HTERT RPE-1 (cell line): Measurements from ENCODE around the gene CFAP47.
"Not testable (repeated sequence)": the region's sequence is repeated elsewhere in the genome, so short reads cannot be mapped to it uniquely, and the experiment has no call there.

Source experiments
- in situ Hi-C: fragments of 300-500 bp; cut with MboI; formaldehyde crosslinking; loops from 4 replicates; pipeline ENCODE4 v1.14.3; 2020; ENCODE audit warnings: low sequenced_read_pairs

CFAP47 gene

DNA sequence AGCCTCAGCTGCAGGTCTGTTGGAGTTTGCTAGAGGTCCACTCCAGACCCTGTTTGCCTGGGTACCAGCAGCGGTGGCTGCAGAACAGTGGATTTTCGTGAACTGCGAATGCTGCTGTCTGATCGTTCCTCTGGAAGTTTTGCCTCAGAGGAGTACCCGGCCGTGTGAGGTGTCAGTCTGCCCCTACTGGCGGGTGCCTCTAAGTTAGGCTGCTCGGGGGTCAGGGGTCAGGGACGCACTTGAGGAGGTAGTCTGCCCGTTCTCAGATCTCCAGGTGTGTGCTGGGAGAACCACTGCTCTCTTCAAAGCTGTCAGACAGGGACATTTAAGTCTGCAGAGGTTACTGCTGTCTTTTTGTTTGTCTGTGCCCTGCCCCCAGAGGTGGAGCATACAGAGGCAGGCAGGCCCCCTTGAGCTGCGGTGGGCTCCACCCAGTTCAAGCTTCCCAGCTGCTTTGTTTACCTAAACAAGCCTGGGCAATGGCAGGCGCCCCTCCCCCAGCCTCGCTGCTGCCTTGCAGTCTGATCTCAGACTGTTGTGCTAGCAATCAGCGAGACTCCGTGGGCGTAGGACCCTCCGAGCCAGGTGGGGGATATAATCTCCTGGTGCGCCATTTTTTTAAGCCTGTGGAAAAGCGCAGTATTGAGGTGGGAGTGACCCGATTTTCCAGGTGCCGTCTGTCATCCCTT lies 315.4 kb downstream of the CFAP47 start:
- in situ Hi-C loops = not testable (repeated sequence)

- in situ Hi-C loops = no loop called here
These were observed 321.9 kb downstream of the CFAP47 start for GRCh38 chrX:36241397-36241796.

- in situ Hi-C loops = no loop called here
These were observed 346.6 kb downstream of the CFAP47 start for GRCh38 chrX:36266155-36266554.

GRCh38 chrX:36310136-36310535 lies 390.6 kb downstream of the CFAP47 start:
- in situ Hi-C loops = no loop called here

- in situ Hi-C loops = no loop called here
These were observed 394.8 kb downstream of the CFAP47 start for GRCh38 chrX:36314303-36314702.

GRCh38 chrX:36334572-36334971 lies 415.0 kb downstream of the CFAP47 start:
- in situ Hi-C loops = no loop called here

GRCh38 chrX:36336751-36337150 lies 417.2 kb downstream of the CFAP47 start:
- in situ Hi-C loops = no loop called here

DNA sequence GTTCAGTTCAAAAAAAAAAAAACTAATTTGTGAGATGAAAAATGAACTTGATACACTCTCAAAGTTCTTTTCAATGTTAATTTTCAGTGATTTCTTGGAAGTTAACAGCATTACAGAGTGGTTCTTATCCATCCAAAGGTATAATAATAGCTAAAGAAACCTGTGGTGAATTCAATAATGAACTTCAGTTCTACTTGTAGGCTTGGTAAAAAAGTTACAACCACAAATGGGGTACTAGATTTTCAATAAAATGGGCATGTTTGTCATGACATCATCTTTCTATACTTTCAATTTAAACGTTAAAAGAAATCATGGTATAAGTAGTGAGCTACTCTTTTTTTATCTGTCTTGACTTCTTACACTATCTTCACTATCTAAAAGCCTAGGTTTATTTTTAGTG lies 424.8 kb downstream of the CFAP47 start:
- in situ Hi-C loops = no loop called here

DNA sequence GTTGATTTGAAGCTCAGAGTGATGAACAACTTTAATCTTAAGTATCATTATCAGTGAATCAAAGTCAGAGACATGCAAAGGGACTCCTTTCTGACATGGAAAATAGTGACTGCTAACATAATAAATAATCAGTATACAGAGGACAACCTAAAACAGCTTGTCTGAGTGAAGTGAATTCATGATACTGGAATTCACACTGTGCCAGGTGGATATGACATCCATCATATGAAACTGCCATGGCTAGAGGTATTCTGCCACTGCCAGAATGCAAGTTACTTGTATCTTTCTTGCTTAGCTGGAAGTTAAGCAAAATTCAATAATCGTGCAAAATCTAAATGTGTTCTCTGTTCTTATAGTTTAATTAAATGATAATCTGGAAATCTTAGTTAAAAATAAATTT lies 429.0 kb downstream of the CFAP47 start:
- in situ Hi-C loops = no loop called here

- in situ Hi-C loops = no loop called here
These were observed 438.3 kb downstream of the CFAP47 start for GRCh38 chrX:36357855-36358254.

DNA sequence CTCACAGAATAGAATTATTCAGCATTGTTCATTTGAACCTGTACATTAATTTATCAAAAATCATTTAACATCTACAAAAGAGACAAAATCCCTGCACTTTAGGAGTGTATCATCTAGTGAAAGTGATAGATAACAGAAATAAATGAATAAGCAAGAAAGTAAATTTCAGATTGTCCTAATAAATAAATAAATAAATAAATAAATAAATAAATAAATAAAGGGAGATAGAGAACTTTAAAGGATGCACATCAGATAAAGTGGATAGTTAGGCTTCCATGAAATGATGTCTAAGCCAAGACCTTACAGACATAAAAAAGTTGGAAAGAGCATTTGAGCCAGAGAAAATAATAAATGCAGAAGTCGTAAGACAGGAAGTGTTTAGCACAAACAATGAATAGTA lies 444.7 kb downstream of the CFAP47 start:
- in situ Hi-C loops = no loop called here

GRCh38 chrX:36383495-36383894 lies 464.0 kb downstream of the CFAP47 start:
- in situ Hi-C loops = no loop called here

DNA sequence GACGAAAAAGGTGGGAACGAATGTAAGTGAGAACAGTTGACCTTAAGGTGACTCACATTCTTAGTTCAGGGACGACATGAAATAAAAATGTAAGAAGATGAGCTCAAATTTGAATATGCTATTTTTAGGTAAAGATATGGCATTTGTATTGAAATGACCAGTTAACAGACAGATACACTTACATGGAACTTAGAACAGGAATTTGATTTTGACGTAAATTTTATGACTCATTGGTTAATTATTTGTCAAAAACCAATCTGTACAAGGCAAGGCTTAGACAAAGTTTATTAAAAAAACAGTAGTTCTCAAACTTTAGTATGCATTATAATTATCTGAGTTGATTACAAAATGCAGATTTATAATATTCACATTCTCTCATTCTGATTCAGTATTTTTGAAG lies 469.4 kb downstream of the CFAP47 start:
- in situ Hi-C loops = no loop called here

- in situ Hi-C loops = no loop called here
These were observed 482.2 kb downstream of the CFAP47 start for GRCh38 chrX:36401774-36402173.

DNA sequence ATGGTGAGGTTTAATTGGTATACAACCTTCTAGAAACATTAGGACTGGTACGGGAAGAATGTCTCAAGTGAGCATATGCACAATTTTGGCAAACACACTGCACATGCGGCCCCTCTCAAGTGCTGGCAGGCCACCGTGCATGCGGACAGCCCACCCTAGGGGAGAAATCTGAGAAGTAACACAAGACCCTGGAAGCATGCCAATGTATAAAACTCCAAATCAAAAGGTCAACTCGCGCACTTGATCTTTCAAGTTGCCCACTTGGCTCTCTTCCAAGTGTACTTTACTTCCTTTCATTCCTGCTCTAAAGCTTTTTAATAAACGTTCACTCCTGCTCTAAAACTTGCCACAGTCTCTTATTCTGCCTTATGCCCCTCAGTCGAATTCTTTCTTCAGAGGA lies 488.3 kb downstream of the CFAP47 start:
- in situ Hi-C loops = no loop called here

- in situ Hi-C loops = no loop called here
These were observed 494.5 kb downstream of the CFAP47 start for GRCh38 chrX:36414056-36414455.

DNA sequence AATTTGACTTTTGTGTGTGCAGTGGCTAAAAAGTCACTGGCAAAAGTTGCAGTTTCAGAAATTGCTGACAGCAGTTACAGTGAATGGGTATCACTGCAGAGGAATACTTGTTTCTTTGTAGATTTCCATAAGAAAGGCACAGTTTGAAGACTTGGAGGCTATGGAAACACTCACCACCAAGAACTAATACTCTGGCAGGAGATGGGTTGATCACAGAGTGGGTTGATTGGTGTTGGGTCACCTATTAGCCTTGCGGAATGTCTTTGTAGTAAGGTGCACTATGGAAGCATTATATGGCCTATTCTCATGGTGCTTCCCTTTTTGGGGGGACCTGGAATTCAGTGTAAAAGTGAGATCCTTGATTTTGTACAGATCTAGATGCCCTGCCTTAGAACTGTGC lies 502.8 kb downstream of the CFAP47 start:
- in situ Hi-C loops = no loop called here

DNA sequence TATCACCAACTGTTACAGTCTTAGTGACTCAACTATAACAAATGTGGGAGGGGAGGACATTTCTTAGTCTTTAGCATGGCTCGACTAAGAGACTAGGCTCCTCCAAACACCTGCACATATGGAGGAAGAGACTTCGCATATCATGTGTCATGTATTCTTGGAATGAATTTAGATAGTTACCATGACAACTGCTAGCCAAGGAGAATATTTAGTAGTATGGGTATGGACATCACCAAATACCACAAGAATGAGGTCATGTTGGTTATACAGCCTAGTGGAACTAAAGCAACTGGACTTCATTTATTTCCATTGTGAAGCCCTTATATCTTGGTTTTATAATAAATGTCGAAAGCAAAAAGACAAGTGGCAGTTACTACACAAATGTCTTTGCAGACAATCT lies 512.3 kb downstream of the CFAP47 start:
- in situ Hi-C loops = no loop called here

DNA sequence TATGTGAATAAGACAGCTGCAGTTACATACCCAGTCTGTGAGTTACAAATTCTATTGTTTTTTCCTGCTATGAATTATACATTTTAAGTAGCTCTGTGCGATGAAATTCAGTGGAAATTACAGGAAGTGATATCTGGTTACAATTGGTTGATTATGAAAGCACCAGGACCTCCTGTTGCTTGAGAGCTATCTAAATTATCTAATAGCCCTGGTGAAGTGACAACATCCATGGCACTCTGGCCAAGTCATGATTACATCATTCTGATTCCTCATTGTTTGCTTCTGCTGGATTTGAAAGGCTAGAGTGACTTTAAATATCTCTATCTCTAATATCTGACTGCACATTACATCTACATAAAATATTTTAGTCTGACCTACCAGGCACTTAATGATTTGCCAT lies 515.0 kb downstream of the CFAP47 start:
- in situ Hi-C loops = no loop called here
